ENCODE data around the gene P2RY2.

- TF ChIP-seq, protein P1, sequence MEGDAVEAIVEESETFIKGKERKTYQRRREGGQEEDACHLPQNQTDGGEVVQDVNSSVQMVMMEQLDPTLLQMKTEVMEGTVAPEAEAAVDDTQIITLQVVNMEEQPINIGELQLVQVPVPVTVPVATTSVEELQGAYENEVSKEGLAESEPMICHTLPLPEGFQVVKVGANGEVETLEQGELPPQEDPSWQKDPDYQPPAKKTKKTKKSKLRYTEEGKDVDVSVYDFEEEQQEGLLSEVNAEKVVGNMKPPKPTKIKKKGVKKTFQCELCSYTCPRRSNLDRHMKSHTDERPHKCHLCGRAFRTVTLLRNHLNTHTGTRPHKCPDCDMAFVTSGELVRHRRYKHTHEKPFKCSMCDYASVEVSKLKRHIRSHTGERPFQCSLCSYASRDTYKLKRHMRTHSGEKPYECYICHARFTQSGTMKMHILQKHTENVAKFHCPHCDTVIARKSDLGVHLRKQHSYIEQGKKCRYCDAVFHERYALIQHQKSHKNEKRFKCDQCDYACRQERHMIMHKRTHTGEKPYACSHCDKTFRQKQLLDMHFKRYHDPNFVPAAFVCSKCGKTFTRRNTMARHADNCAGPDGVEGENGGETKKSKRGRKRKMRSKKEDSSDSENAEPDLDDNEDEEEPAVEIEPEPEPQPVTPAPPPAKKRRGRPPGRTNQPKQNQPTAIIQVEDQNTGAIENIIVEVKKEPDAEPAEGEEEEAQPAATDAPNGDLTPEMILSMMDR (IDR thresholded peaks at IDR 0.05) = no peak
- TF ChIP-seq EZH2 (IDR thresholded peaks at IDR 0.05) = no peak
These were observed 44.2 kb upstream of the P2RY2 start for GRCh38 chr11:73173755-73174494.

Data from neural progenitor cell (in vitro differentiated cells).